Measurements from ENCODE around the gene AVP.
"Not testable (repeated sequence)": the region's sequence is repeated elsewhere in the genome, so short reads cannot be mapped to it uniquely, and the experiment has no call there.

DNA sequence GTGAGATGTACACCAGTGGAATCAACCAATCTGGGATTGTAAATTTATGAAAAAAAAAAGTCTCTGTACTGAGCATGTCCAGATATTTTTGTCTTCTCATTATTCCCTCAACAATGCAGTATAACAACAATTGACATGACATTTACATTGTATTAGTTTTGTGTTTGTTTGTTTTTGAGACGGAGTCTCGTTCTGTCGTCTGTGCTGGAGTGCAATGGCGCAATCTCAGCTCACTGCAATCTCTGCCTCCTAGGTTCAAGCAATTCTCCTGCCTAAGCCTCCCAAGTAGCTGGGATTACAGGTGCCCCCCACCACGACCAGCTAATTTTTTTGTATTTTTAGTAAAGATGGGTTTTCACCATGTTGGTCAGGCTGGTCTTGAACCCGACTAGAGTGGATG lies 9.2 kb downstream of the AVP start:
- TF ChIP-seq, protein P1, sequence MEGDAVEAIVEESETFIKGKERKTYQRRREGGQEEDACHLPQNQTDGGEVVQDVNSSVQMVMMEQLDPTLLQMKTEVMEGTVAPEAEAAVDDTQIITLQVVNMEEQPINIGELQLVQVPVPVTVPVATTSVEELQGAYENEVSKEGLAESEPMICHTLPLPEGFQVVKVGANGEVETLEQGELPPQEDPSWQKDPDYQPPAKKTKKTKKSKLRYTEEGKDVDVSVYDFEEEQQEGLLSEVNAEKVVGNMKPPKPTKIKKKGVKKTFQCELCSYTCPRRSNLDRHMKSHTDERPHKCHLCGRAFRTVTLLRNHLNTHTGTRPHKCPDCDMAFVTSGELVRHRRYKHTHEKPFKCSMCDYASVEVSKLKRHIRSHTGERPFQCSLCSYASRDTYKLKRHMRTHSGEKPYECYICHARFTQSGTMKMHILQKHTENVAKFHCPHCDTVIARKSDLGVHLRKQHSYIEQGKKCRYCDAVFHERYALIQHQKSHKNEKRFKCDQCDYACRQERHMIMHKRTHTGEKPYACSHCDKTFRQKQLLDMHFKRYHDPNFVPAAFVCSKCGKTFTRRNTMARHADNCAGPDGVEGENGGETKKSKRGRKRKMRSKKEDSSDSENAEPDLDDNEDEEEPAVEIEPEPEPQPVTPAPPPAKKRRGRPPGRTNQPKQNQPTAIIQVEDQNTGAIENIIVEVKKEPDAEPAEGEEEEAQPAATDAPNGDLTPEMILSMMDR (IDR thresholded peaks at IDR 0.05; ENCODE audit: low read depth, low read length): not testable (repeated sequence)
- TF ChIP-seq POLR2A (IDR thresholded peaks at IDR 0.05; ENCODE audit: extremely low read depth, insufficient read length); MYC (IDR thresholded peaks at IDR 0.05; ENCODE audit: low read depth, low read length): not testable (repeated sequence)

All from NB4 (cell line).